IMR-90 (cell line): Measurements from ENCODE around the gene KHNYN. TPM values are rescaled to one million over a fixed set of nuclear protein-coding genes. Genes with fewer than 3 reads are reported as not detected.

Experiments used
- ATAC-seq: fragments of 200-7000 bp; cut with Tn5 transposase; 2 replicates; pipeline ENCODE4 v1.9.1; 2020; ENCODE audit warnings: low read depth, mild to moderate bottlenecking, moderate library complexity
- BruUV-seq: library from RNA; stranded (reverse); fragments of 400-500 nt; replicated peaks from 2 replicates; lab custom pipeline; 2021; lab: Mats Ljungman, UMichigan
- CTCF ChIA-PET: fragments of 300-600 bp; formaldehyde crosslinking; extraction: SDS; loops from one replicate; lab custom pipeline; 2021; ENCODE audit warnings: antibody characterized with exemption; lab: Yijun Ruan, JAX
- POLR2A ChIA-PET: fragments of 300-600 bp; sonication (Branson Sonifier 250); formaldehyde crosslinking; loops from one replicate; lab custom pipeline; 2022; ENCODE audit warnings: antibody characterized with exemption; ENCODE audit not compliant: unreplicated experiment; lab: Charles Lee
- DNase-seq: peaks from one replicate; pipeline ENCODE4 v3.0.0; 2013
- H2AFZ ChIP-seq: replicated peaks from 2 replicates; pipeline ENCODE3; 2013; ENCODE audit warnings: low read length, mild to moderate bottlenecking; ENCODE audit not compliant: poor library complexity
- H2AK5ac ChIP-seq: 2 replicates; pipeline ENCODE4 v1.6.1; 2013; ENCODE audit warnings: low read depth, low read length, inconsistent platforms
- H2AK9ac ChIP-seq: replicated peaks from 2 replicates; pipeline ENCODE3; 2013; ENCODE audit warnings: mild to moderate bottlenecking, low read depth, low read length, moderate library complexity; ENCODE audit not compliant: poor library complexity
- H2BK120ac ChIP-seq: 2 replicates; pipeline ENCODE4 v1.6.1; 2013; ENCODE audit warnings: low read depth, low read length, inconsistent platforms
- H2BK15ac ChIP-seq: 3 replicates; pipeline ENCODE4 v1.6.1; 2013; ENCODE audit warnings: low read depth, low read length, inconsistent platforms
- H2BK20ac ChIP-seq: 2 replicates; pipeline ENCODE4 v1.6.1; 2013; ENCODE audit warnings: low read depth, mild to moderate bottlenecking, inconsistent platforms, low read length, moderate library complexity
- H2BK5ac ChIP-seq: 2 replicates; pipeline ENCODE4 v1.6.1; 2013; ENCODE audit warnings: mild to moderate bottlenecking, low read depth, low read length, inconsistent platforms; ENCODE audit not compliant: poor library complexity, severe bottlenecking
- H3K14ac ChIP-seq: replicated peaks from 2 replicates; pipeline ENCODE4 v1.6.1; 2013; ENCODE audit warnings: low read depth, low read length, inconsistent platforms
- H3K18ac ChIP-seq: 2 replicates; pipeline ENCODE4 v1.6.1; 2013; ENCODE audit warnings: low read depth, low read length, control low read depth
- H3K23ac ChIP-seq: 2 replicates; pipeline ENCODE4 v1.6.1; 2013; ENCODE audit warnings: low read depth, low read length, inconsistent platforms
- H3K27ac ChIP-seq: 2 replicates; pipeline ENCODE4 v1.5.1; 2013; ENCODE audit warnings: mild to moderate bottlenecking, control low read depth, low read length; ENCODE audit not compliant: insufficient read depth
- H3K27me3 ChIP-seq: 2 replicates; pipeline ENCODE4 v1.6.1; 2013; ENCODE audit warnings: low read length; ENCODE audit not compliant: control insufficient read depth, insufficient read depth
- H3K36me3 ChIP-seq: 2 replicates; pipeline ENCODE4 v1.6.1; 2013; ENCODE audit warnings: low read length, mixed read lengths; ENCODE audit not compliant: control insufficient read depth, insufficient read depth
- H3K4ac ChIP-seq: 2 replicates; pipeline ENCODE4 v1.6.1; 2013; ENCODE audit warnings: low read depth, low read length, inconsistent platforms
- H3K4me1 ChIP-seq: 2 replicates; pipeline ENCODE4 v1.6.1; 2013; ENCODE audit warnings: low read length, mixed read lengths; ENCODE audit not compliant: control insufficient read depth, insufficient read depth
- H3K4me2 ChIP-seq: 2 replicates; pipeline ENCODE4 v1.6.1; 2013; ENCODE audit warnings: low read depth, mild to moderate bottlenecking, control low read depth, low read length, moderate library complexity
- H3K4me3 ChIP-seq: 2 replicates; pipeline ENCODE4 v1.5.1; 2013; ENCODE audit warnings: low read depth, mild to moderate bottlenecking, control low read depth, low read length, moderate library complexity; ENCODE audit not compliant: insufficient read depth
- H3K56ac ChIP-seq: 2 replicates; pipeline ENCODE4 v1.6.1; 2013; ENCODE audit warnings: low read length, inconsistent platforms; ENCODE audit not compliant: insufficient read depth; ENCODE audit errors: extremely low read depth
- H3K79me1 ChIP-seq, 2 experiments: 2 replicates each; pipeline ENCODE4 v1.6.1; 2013; ENCODE audit warnings: low read length in 2 of 2, inconsistent platforms in 1 of 2, low read depth in 1 of 2
- H3K9ac ChIP-seq: 2 replicates; pipeline ENCODE4 v1.6.1; 2013; ENCODE audit warnings: low read depth, low read length, control low read depth
- H3K9me1 ChIP-seq: 2 replicates; pipeline ENCODE4 v1.6.1; 2013; ENCODE audit warnings: low read length, inconsistent platforms; ENCODE audit not compliant: insufficient read depth
- H3K9me3 ChIP-seq: 2 replicates; pipeline ENCODE4 v1.6.1; 2013; ENCODE audit warnings: low read length; ENCODE audit not compliant: control insufficient read depth, insufficient read depth
- H4K20me1 ChIP-seq: 2 replicates; pipeline ENCODE4 v1.6.1; 2013; ENCODE audit warnings: low read length, inconsistent platforms; ENCODE audit not compliant: insufficient read depth
- H4K5ac ChIP-seq: 2 replicates; pipeline ENCODE4 v1.6.1; 2013; ENCODE audit warnings: mild to moderate bottlenecking, low read depth, low read length, control low read depth
- H4K8ac ChIP-seq, 2 experiments: 2 replicates each; pipeline ENCODE4 v1.6.1; 2013; ENCODE audit warnings: low read depth in 2 of 2, low read length in 2 of 2, control low read depth in 1 of 2, inconsistent platforms in 1 of 2
- H4K91ac ChIP-seq: 2 replicates; pipeline ENCODE4 v1.6.1; 2013; ENCODE audit warnings: low read depth, low read length, inconsistent platforms; ENCODE audit not compliant: insufficient read depth
- CEBPB ChIP-seq: IDR thresholded peaks from 2 replicates; pipeline ENCODE4 v1.6.1; 2012; ENCODE audit warnings: low read depth, low read length, improper control_type of control experiment
- ELK1 ChIP-seq: fragments of 150-350 bp; IDR thresholded peaks from 2 replicates; pipeline ENCODE4 v1.6.1; 2016; ENCODE audit warnings: low read depth, mild to moderate bottlenecking, low read length, moderate library complexity, borderline replicate concordance
- FOS ChIP-seq: fragments of 150-350 bp; IDR thresholded peaks from 2 replicates; pipeline ENCODE4 v1.6.1; 2016; ENCODE audit warnings: low read depth, low read length
- MAFK ChIP-seq: IDR thresholded peaks from 2 replicates; pipeline ENCODE4 v1.6.1; 2012; ENCODE audit warnings: low read depth, low read length, improper control_type of control experiment
- MAZ ChIP-seq: IDR thresholded peaks from 2 replicates; pipeline ENCODE4 v1.6.1; 2012; ENCODE audit warnings: low read depth, mild to moderate bottlenecking, low read length, improper control_type of control experiment, moderate library complexity, borderline replicate concordance
- MXI1 ChIP-seq: IDR thresholded peaks from 2 replicates; pipeline ENCODE4 v1.6.1; 2012; ENCODE audit warnings: low read depth, mild to moderate bottlenecking, low read length, moderate library complexity, borderline replicate concordance
- NFE2L2 ChIP-seq: fragments of 150-350 bp; IDR thresholded peaks from 2 replicates; pipeline ENCODE4 v1.6.1; 2016; ENCODE audit warnings: low read depth, mild to moderate bottlenecking, low read length
- POLR2A ChIP-seq: IDR thresholded peaks from 2 replicates; pipeline ENCODE4 v1.6.1; 2012; ENCODE audit warnings: mild to moderate bottlenecking, low read depth, low read length
- SMC3 ChIP-seq: fragments of 150-350 bp; IDR thresholded peaks from 2 replicates; pipeline ENCODE4 v1.6.1; 2016; ENCODE audit warnings: low read depth, mild to moderate bottlenecking, antibody characterized with exemption, low read length, moderate library complexity
- WGBS, 2 experiments: methylation state at CpG; one replicate each; pipeline versions ENCODE4 v1.1.5 to v1.1.7; 2013; ENCODE audit warnings: missing lambda C conversion rate in 2 of 2; ENCODE audit not compliant: insufficient read length in 1 of 2; ENCODE audit errors: extremely low coverage in 2 of 2; 5-methylcytosine and 5-hydroxymethylcytosine counted together
- dilution Hi-C: fragments of 300-500 bp; cut with HindIII; formaldehyde crosslinking; loops from one replicate; pipeline ENCODE4 v1.14.3; 2018; ENCODE audit warnings: low sequenced_read_pairs; ENCODE audit not compliant: unreplicated experiment
- in situ Hi-C: fragments of 300-500 bp; cut with MboI; formaldehyde crosslinking; loops from 3 replicates; pipeline ENCODE4 v1.14.3; 2019; ENCODE audit warnings: low sequenced_read_pairs, inconsistent platforms, mixed read lengths
- intact Hi-C: fragments of 100-400 bp; cut with micrococcal nuclease; formaldehyde crosslinking; loops from 2 replicates; pipeline ENCODE4 v1.10.0; 2022
- polyA plus RNA-seq, 3 experiments: library from polyadenylated mRNA; depleted of rRNA; stranded (reverse); fragments of >200 nt; gene quantifications; 2 replicates each; pipeline ENCODE4 v1.2.3, GENCODE V29; 2012; ENCODE audit warnings: low replicate concordance in 1 of 3
- total RNA-seq: library from RNA; depleted of rRNA; stranded (reverse); fragments of >200 nt; gene quantifications from 2 replicates; pipeline ENCODE4 v1.2.3, GENCODE V29; 2012

KHNYN gene
- total and polyA plus RNA-seq, 2 of the 4 experiments (the other 2 are of a cell fraction), result 18.9 to 24.4 TPM

GRCh38 chr14:24398653-24399446 is 30.9 kb upstream of the KHNYN start, which contains the start of gene NYNRIN:
Gene NYNRIN (plus strand): TSS chr14:24399003. CDS start chr14:24399247, 244 bp downstream.
- peak within 1 kb of the TSS; percentile 91 for H2AFZ ChIP-seq
- ATAC-seq (peak; percentile 84), DNase-seq (peak; percentile 12)
- no peaks in the 10 kb centered on the region for H3K9me3 ChIP-seq
- peak within 1 kb of the TSS; percentile 89 for H3K4me2 ChIP-seq
- no peaks in the 10 kb centered on the region for H4K20me1 ChIP-seq
- peak within 1 kb of the TSS; percentile 58 for H4K91ac ChIP-seq
- WGBS, 2 experiments, result 0% methylated on average over 25 of the region's 57 CpGs; no CpG with 5 or more reads in 1 of the 2 experiments
- intact Hi-C loops (loop anchor here (2.0 kb wide), 1 partner anchor 32 kb away; no protein-coding TSS in a partner anchor), dilution Hi-C loops (no loop called here), in situ Hi-C loops (no loop called here)
- peak within 1 kb of the TSS; percentile 28; the same call in 2 of the 3 replicates for H2BK15ac ChIP-seq
- H3K9ac ChIP-seq, result peak within 1 kb of the TSS; percentile 79
- peak within 1 kb of the TSS; percentile 10 for H2BK20ac ChIP-seq
- TF ChIP-seq FOS (no peak), SMC3 (no peak), MAZ (no peak), CEBPB (no peak), MXI1 (no peak), POLR2A (no peak), ELK1 (no peak), MAFK (no peak), NFE2L2 (no peak)
- H3K56ac ChIP-seq, result no peak within 1 kb of the TSS
- H3K4ac ChIP-seq, result peak within 1 kb of the TSS; percentile 87
- peak within 1 kb of the TSS; percentile 77 to 84 for H4K8ac ChIP-seq
- H3K14ac ChIP-seq, result peak within 1 kb of the TSS; percentile 72
- POLR2A ChIA-PET, result interaction anchor here (0.6 kb wide), 1 partner anchor 33 kb away, joined by 3 read pairs; no protein-coding TSS in a partner anchor
- H3K27me3 ChIP-seq, result no peaks in the 10 kb centered on the region
- peak within 1 kb of the TSS; percentile 85; the same call in 1 of the 2 replicates for H4K5ac ChIP-seq
- peak within 1 kb of the TSS; percentile 81; the same call in 1 of the 2 replicates for H3K18ac ChIP-seq
- CTCF ChIA-PET, result interaction anchor here (1.1 kb wide), 1 partner anchor 33 kb away, joined by 6 read pairs; no protein-coding TSS in a partner anchor
- H3K4me3 ChIP-seq, result peak within 1 kb of the TSS; percentile 67
- peaks cover 17% of the 10 kb centered on the region for H3K4me1 ChIP-seq
- no peaks in the 10 kb centered on the region for H3K36me3 ChIP-seq
- H2BK5ac ChIP-seq, result no peak within 1 kb of the TSS
- H2BK120ac ChIP-seq, result peak within 1 kb of the TSS; percentile 46
- H2AK5ac ChIP-seq, result peak within 1 kb of the TSS; percentile 81; the same call in 1 of the 2 replicates
- peak within 1 kb of the TSS; percentile 86 for H2AK9ac ChIP-seq
- H3K23ac ChIP-seq, result peak within 1 kb of the TSS; percentile 81
- H3K79me1 ChIP-seq, result peaks cover 0 to 12% of the 10 kb centered on the region in 2 experiments; a peak in 1 of 4 replicates
- peak within 1 kb of the TSS; percentile 20; the same call in 1 of the 2 replicates for H3K27ac ChIP-seq
- H3K9me1 ChIP-seq, result no peaks in the 10 kb centered on the region; the same call in 1 of the 2 replicates
- no TSS peak for BruUV-seq
